HepG2 (cell line): Measurements from ENCODE around the gene HADH. TPM values are rescaled to one million over a fixed set of nuclear protein-coding genes. Genes with fewer than 3 reads are reported as not detected.

Experiments
- BCL6 ChIP-seq: IDR thresholded peaks from 2 replicates; pipeline ENCODE4 v1.6.1; 2016; ENCODE audit warnings: missing genetic modification reagents, missing compliant biosample characterization
- CEBPB ChIP-seq: IDR thresholded peaks from 2 replicates; pipeline ENCODE4 v1.6.1; 2011; ENCODE audit warnings: low read depth, low read length, improper control_type of control experiment, borderline replicate concordance
- CREB1 ChIP-seq, 2 experiments: fragments of 450-650 bp in 1 of 2; IDR thresholded peaks; 2 replicates each; pipeline ENCODE4 v1.6.1; 2016 to 2017; ENCODE audit warnings: control low read depth in 1 of 2, mild to moderate bottlenecking in 1 of 2, missing compliant biosample characterization in 1 of 2, missing genetic modification characterization in 1 of 2
- FIP1L1 ChIP-seq: fragments of 200-400 bp; formaldehyde crosslinking; IDR thresholded peaks from 2 replicates; pipeline ENCODE4 v1.6.1; 2018; ENCODE audit warnings: low read depth, mild to moderate bottlenecking, low read length, moderate library complexity, borderline replicate concordance; ENCODE audit not compliant: insufficient read depth
- HOXA3 ChIP-seq: sonication (generic); formaldehyde crosslinking; IDR thresholded peaks from 2 replicates; pipeline ENCODE4 v1.5.0; 2020; ENCODE audit warnings: missing genetic modification reagents
- KLF16 ChIP-seq, 2 experiments: sonication (generic) in 1 of 2; formaldehyde crosslinking in 1 of 2; IDR thresholded peaks; 2 replicates each; pipeline versions ENCODE4 v1.6.1 to v1.8.0; 2016 to 2023; ENCODE audit warnings: missing genetic modification reagents in 2 of 2, missing compliant biosample characterization in 1 of 2
- RXRB ChIP-seq: IDR thresholded peaks from 2 replicates; pipeline ENCODE4 v1.6.1; 2016; ENCODE audit warnings: borderline replicate concordance, missing genetic modification reagents, missing compliant biosample characterization
- SMAD1 ChIP-seq: sonication (generic); formaldehyde crosslinking; IDR thresholded peaks from 2 replicates; pipeline ENCODE4 v1.4.0; 2020; ENCODE audit warnings: missing genetic modification reagents, low read depth, mild to moderate bottlenecking, borderline replicate concordance
- SRSF1 ChIP-seq: fragments of 200-400 bp; formaldehyde crosslinking; optimal IDR thresholded peaks from 2 replicates; pipeline ENCODE3; 2017; ENCODE audit warnings: mild to moderate bottlenecking, low read depth, low read length, moderate library complexity
- SRSF4 ChIP-seq: fragments of 200-400 bp; formaldehyde crosslinking; IDR thresholded peaks from one replicate; pipeline ENCODE4 v1.6.1; 2018; ENCODE audit warnings: mild to moderate bottlenecking, low read depth, low read length, moderate library complexity; ENCODE audit not compliant: poor library complexity, severe bottlenecking
- ZNF207 ChIP-seq: fragments of 450-650 bp; IDR thresholded peaks from 2 replicates; pipeline ENCODE4 v1.6.1; 2016; ENCODE audit warnings: antibody characterized with exemption, borderline replicate concordance
- ZNF562 ChIP-seq: sonication (generic); formaldehyde crosslinking; IDR thresholded peaks from 2 replicates; pipeline ENCODE4 v1.8.0; 2022; ENCODE audit warnings: missing genetic modification reagents, borderline replicate concordance
- ZNF605 ChIP-seq: sonication (generic); formaldehyde crosslinking; IDR thresholded peaks from 2 replicates; pipeline ENCODE4 v1.8.0; 2022; ENCODE audit warnings: mild to moderate bottlenecking, missing genetic modification reagents
- ZNF780A ChIP-seq: sonication (generic); formaldehyde crosslinking; IDR thresholded peaks from 2 replicates; pipeline ENCODE4 v1.8.0; 2022; ENCODE audit warnings: mild to moderate bottlenecking, missing genetic modification reagents, moderate library complexity
- polyA plus RNA-seq, 8 experiments: library from polyadenylated mRNA; depleted of rRNA in 3 of 8; stranded (reverse) in 7 of 8; unstranded in 1 of 8; fragments of >200 nt; fragmentation: Illumina TruSeq in 4 of 8; extraction: Trizol in 4 of 8; gene quantifications; 2 replicates each; pipeline versions ENCODE4 v1.2.1 to v1.2.3, GENCODE V29; 2011 to 2016; ENCODE audit warnings: low read depth in 4 of 8, missing spikeins in 1 of 8, mixed read lengths in 1 of 8; ENCODE audit not compliant: insufficient read depth in 1 of 8
- total RNA-seq, 5 experiments: library from RNA; depleted of rRNA; stranded (reverse); fragments of >200 nt; fragmentation: Illumina TruSeq; extraction: Trizol; gene quantifications; 2 replicates each; pipeline ENCODE4 v1.2.3, GENCODE V29; 2016; ENCODE audit warnings: low read depth in 1 of 5
- TF ChIP-seq, protein P1 (sequence below): IDR thresholded peaks from 2 replicates; pipeline ENCODE4 v1.6.1; 2016; ENCODE audit warnings: mild to moderate bottlenecking, missing biosample characterization, missing genetic modification reagents
- TF ChIP-seq, protein P2 (sequence below): sonication (generic); formaldehyde crosslinking; IDR thresholded peaks from 2 replicates; pipeline ENCODE4 v1.4.0; 2020; ENCODE audit warnings: missing genetic modification reagents
- TF ChIP-seq, protein P3 (sequence below): sonication (generic); formaldehyde crosslinking; IDR thresholded peaks from 2 replicates; pipeline ENCODE4 v1.5.0; 2020; ENCODE audit warnings: missing genetic modification reagents
- TF ChIP-seq, protein P4 (sequence below): sonication (generic); formaldehyde crosslinking; IDR thresholded peaks from 2 replicates; pipeline ENCODE4 v1.4.0; 2020; ENCODE audit warnings: mild to moderate bottlenecking, missing genetic modification reagents
- TF ChIP-seq, protein P5 (sequence below): sonication (generic); formaldehyde crosslinking; IDR thresholded peaks from 2 replicates; pipeline ENCODE4 v1.9.0; 2021; ENCODE audit warnings: missing genetic modification reagents, mild to moderate bottlenecking, borderline replicate concordance

HADH gene
- total and polyA plus RNA-seq, 2 of the 13 experiments (the other 11 are each of a cell fraction or from before 2014, with no cell fraction given) = 29.6 to 33.9 TPM

DNA sequence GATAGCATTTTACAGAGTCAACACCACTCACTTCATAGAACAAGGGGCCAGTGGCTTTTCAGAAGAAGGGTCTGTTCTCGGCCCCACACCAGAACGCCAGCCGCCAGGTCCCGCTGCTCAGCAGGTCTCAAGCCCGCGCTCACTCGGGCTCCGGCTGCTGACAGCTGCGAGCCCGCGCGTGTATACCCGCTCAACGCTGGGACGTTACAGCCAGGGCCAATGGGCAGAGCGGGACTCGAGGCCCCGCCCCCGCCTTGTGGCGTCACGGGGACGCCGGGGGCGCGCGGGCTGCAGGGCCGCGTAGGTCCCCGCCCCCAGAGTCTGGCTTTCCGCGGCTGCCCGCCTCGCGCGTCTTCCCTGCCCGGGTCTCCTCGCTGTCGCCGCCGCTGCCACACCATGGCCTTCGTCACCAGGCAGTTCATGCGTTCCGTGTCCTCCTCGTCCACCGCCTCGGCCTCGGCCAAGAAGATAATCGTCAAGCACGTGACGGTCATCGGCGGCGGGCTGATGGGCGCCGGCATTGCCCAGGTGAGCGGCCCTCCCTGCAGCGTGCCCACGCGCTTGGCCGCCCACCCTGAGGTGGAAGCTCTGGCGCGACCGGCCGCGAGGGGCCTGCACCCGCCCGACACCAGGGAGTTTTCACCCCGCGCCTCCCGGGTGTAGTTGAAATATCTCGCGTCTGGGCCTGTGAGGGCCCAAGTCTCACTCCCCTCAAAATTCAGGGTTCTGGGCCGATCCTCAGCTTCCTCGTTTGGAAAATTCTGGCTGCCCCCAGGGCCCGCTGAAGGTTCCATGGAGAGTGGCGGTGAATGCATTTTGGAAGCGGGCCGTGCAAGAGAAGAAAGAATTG lies at the start of gene HADH (continued):
- TF ChIP-seq SRSF1 (no peak), HOXA3 (CRISPR knock-in tag) (peak; percentile 90), KLF16 (CRISPR knock-in tag; IDR thresholded peaks at IDR 0.05) (no peak; a peak in 1 of 4 replicates), CEBPB (no peak), RXRB (CRISPR knock-in tag) (no peak), BCL6 (CRISPR knock-in tag) (peak; percentile 8; the same call in 1 of the 2 replicates), CREB1 (IDR thresholded peaks at IDR 0.05) (peak; percentile 86), CREB1 (CRISPR knock-in tag; IDR thresholded peaks at IDR 0.05) (0 out of 2 replicates have a peak, but pooled peaks have one; percentile 3), ZNF605 (CRISPR knock-in tag) (peak; percentile 52; the same call in 1 of the 2 replicates), ZNF562 (no peak), ZNF780A (0 out of 2 replicates have a peak, but pooled peaks have one; percentile 47), SMAD1 (CRISPR knock-in tag) (no peak; the same call in 1 of the 2 replicates), SRSF4 (no peak), FIP1L1 (no peak), ZNF207 (no peak)
- TF ChIP-seq, protein P1, sequence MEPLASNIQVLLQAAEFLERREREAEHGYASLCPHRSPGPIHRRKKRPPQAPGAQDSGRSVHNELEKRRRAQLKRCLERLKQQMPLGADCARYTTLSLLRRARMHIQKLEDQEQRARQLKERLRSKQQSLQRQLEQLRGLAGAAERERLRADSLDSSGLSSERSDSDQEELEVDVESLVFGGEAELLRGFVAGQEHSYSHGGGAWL (CRISPR knock-in tag) = peak; percentile 82; the same call in 1 of the 2 replicates
- TF ChIP-seq, protein P2, sequence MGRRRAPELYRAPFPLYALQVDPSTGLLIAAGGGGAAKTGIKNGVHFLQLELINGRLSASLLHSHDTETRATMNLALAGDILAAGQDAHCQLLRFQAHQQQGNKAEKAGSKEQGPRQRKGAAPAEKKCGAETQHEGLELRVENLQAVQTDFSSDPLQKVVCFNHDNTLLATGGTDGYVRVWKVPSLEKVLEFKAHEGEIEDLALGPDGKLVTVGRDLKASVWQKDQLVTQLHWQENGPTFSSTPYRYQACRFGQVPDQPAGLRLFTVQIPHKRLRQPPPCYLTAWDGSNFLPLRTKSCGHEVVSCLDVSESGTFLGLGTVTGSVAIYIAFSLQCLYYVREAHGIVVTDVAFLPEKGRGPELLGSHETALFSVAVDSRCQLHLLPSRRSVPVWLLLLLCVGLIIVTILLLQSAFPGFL (CRISPR knock-in tag) = no peak
- TF ChIP-seq, protein P3, sequence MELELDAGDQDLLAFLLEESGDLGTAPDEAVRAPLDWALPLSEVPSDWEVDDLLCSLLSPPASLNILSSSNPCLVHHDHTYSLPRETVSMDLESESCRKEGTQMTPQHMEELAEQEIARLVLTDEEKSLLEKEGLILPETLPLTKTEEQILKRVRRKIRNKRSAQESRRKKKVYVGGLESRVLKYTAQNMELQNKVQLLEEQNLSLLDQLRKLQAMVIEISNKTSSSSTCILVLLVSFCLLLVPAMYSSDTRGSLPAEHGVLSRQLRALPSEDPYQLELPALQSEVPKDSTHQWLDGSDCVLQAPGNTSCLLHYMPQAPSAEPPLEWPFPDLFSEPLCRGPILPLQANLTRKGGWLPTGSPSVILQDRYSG (CRISPR knock-in tag) = no peak
- TF ChIP-seq, protein P4, sequence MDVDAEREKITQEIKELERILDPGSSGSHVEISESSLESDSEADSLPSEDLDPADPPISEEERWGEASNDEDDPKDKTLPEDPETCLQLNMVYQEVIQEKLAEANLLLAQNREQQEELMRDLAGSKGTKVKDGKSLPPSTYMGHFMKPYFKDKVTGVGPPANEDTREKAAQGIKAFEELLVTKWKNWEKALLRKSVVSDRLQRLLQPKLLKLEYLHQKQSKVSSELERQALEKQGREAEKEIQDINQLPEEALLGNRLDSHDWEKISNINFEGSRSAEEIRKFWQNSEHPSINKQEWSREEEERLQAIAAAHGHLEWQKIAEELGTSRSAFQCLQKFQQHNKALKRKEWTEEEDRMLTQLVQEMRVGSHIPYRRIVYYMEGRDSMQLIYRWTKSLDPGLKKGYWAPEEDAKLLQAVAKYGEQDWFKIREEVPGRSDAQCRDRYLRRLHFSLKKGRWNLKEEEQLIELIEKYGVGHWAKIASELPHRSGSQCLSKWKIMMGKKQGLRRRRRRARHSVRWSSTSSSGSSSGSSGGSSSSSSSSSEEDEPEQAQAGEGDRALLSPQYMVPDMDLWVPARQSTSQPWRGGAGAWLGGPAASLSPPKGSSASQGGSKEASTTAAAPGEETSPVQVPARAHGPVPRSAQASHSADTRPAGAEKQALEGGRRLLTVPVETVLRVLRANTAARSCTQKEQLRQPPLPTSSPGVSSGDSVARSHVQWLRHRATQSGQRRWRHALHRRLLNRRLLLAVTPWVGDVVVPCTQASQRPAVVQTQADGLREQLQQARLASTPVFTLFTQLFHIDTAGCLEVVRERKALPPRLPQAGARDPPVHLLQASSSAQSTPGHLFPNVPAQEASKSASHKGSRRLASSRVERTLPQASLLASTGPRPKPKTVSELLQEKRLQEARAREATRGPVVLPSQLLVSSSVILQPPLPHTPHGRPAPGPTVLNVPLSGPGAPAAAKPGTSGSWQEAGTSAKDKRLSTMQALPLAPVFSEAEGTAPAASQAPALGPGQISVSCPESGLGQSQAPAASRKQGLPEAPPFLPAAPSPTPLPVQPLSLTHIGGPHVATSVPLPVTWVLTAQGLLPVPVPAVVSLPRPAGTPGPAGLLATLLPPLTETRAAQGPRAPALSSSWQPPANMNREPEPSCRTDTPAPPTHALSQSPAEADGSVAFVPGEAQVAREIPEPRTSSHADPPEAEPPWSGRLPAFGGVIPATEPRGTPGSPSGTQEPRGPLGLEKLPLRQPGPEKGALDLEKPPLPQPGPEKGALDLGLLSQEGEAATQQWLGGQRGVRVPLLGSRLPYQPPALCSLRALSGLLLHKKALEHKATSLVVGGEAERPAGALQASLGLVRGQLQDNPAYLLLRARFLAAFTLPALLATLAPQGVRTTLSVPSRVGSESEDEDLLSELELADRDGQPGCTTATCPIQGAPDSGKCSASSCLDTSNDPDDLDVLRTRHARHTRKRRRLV (CRISPR knock-in tag) = no peak
- TF ChIP-seq, protein P5, sequence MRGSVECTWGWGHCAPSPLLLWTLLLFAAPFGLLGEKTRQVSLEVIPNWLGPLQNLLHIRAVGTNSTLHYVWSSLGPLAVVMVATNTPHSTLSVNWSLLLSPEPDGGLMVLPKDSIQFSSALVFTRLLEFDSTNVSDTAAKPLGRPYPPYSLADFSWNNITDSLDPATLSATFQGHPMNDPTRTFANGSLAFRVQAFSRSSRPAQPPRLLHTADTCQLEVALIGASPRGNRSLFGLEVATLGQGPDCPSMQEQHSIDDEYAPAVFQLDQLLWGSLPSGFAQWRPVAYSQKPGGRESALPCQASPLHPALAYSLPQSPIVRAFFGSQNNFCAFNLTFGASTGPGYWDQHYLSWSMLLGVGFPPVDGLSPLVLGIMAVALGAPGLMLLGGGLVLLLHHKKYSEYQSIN (CRISPR knock-in tag) = no peak
